Endothelial cell of umbilical vein (primary cell): Measurements from ENCODE around the gene GRIK1. TPM values are rescaled to one million over a fixed set of nuclear protein-coding genes. Genes with fewer than 3 reads are reported as not detected.

Source experiments
- BruUV-seq: library from RNA; stranded (reverse); fragments of 400-500 nt; replicated peaks from 2 replicates; lab custom pipeline; 2021; lab: Mats Ljungman, UMichigan
- CTCF ChIA-PET: fragments of 300-600, 350-600 bp; sonication (Branson Sonifier 250); formaldehyde crosslinking; loops from one replicate; lab custom pipeline; 2021; ENCODE audit warnings: antibody characterized with exemption, inconsistent platforms; lab: Charles Lee
- POLR2A ChIA-PET: fragments of 300-600, 350-600 bp; sonication (Branson Sonifier 250); formaldehyde crosslinking; loops from one replicate; lab custom pipeline; 2021; ENCODE audit warnings: antibody characterized with exemption, inconsistent platforms; lab: Charles Lee
- DNase-seq: peaks from one replicate; pipeline ENCODE4 v3.0.0-alpha.2; 2011; ENCODE audit warnings: low read depth, low spot score
- FAIRE-seq: peaks from 2 replicates; lab custom pipeline; 2011; peaks lifted over from hg19 to GRCh38; lab: Jason Lieb, UNC
- H2AFZ ChIP-seq: 2 replicates; pipeline ENCODE4 v1.6.0; 2012; ENCODE audit warnings: low read depth, low read length, control low read depth, inconsistent platforms
- H3K27ac ChIP-seq: 2 replicates; pipeline ENCODE4 v1.5.1; 2011; ENCODE audit warnings: low read depth, mild to moderate bottlenecking, control low read depth, low read length, moderate library complexity; ENCODE audit not compliant: insufficient read depth
- H3K27me3 ChIP-seq, 2 experiments: 2 replicates each; pipeline versions ENCODE4 v1.6.0 to v1.6.1; 2011; ENCODE audit warnings: low read length in 2 of 2, mixed read lengths in 1 of 2; ENCODE audit not compliant: control insufficient read depth in 2 of 2, insufficient read depth in 2 of 2
- H3K36me3 ChIP-seq, 2 experiments: 2 replicates in 1 of 2; 3 replicates in 1 of 2; pipeline ENCODE4 v1.5.1; 2011; ENCODE audit warnings: low read length in 2 of 2, mild to moderate bottlenecking in 1 of 2, moderate library complexity in 1 of 2; ENCODE audit not compliant: control insufficient read depth in 2 of 2, insufficient read depth in 2 of 2; ENCODE audit errors: extremely low read depth in 1 of 2
- H3K4me1 ChIP-seq: 3 replicates; pipeline ENCODE4 v1.5.1; 2011; ENCODE audit warnings: mild to moderate bottlenecking, low read length; ENCODE audit not compliant: control insufficient read depth, insufficient read depth; ENCODE audit errors: extremely low read depth
- H3K4me2 ChIP-seq: 2 replicates; pipeline ENCODE4 v1.6.1; 2011; ENCODE audit warnings: low read length, control low read depth, mixed read lengths; ENCODE audit not compliant: insufficient read depth
- H3K4me3 ChIP-seq, 3 experiments: fragments of 200-600 bp in 1 of 3; sonication (generic), shearing (Covaris generic) in 1 of 3; replicated peaks in 1 of 3; 2 replicates each; pipeline ENCODE4 v1.5.1; 2011 to 2016; ENCODE audit warnings: control low read depth in 3 of 3, low read length in 3 of 3, mild to moderate bottlenecking in 2 of 3, inconsistent platforms in 1 of 3, low read depth in 1 of 3, moderate library complexity in 1 of 3; ENCODE audit not compliant: insufficient read depth in 1 of 3
- H3K79me2 ChIP-seq: 2 replicates; pipeline ENCODE4 v1.6.0; 2012; ENCODE audit warnings: low read length, inconsistent platforms; ENCODE audit not compliant: control insufficient read depth, insufficient read depth
- H3K9ac ChIP-seq: replicated peaks from 2 replicates; pipeline ENCODE3; 2011; ENCODE audit warnings: low read length, control low read depth; ENCODE audit not compliant: insufficient read depth; ENCODE audit errors: extremely low read depth
- H3K9me1 ChIP-seq: replicated peaks from 3 replicates; pipeline ENCODE4 v1.6.0; 2011; ENCODE audit warnings: mild to moderate bottlenecking, low read length; ENCODE audit not compliant: control insufficient read depth, insufficient read depth; ENCODE audit errors: extremely low read depth
- H3K9me3 ChIP-seq: replicated peaks from 2 replicates; pipeline ENCODE4 v1.5.1; 2012; ENCODE audit warnings: low read length, inconsistent platforms; ENCODE audit not compliant: control insufficient read depth, insufficient read depth
- H4K20me1 ChIP-seq: replicated peaks from 2 replicates; pipeline ENCODE3; 2011; ENCODE audit warnings: mild to moderate bottlenecking, low read length; ENCODE audit not compliant: control insufficient read depth, insufficient read depth; ENCODE audit errors: extremely low read depth
- CTCF ChIP-seq, 2 donors: IDR thresholded peaks; 1 replicate in 1 of 2; 2 replicates in 1 of 2; pipeline ENCODE4 v1.5.1; 2011; ENCODE audit warnings: low read length in 2 of 2, mild to moderate bottlenecking in 2 of 2, moderate library complexity in 2 of 2, control low read depth in 1 of 2, inconsistent platforms in 1 of 2, low read depth in 1 of 2; ENCODE audit not compliant: insufficient read depth in 1 of 2; ENCODE audit errors: extremely low read depth in 1 of 2
- EZH2 ChIP-seq: IDR thresholded peaks from 2 replicates; pipeline ENCODE4 v1.6.1; 2012; ENCODE audit warnings: borderline replicate concordance, low read depth, mild to moderate bottlenecking, moderate library complexity, low read length, inconsistent platforms; ENCODE audit not compliant: severe bottlenecking
- FOS ChIP-seq: IDR thresholded peaks from 2 replicates; pipeline ENCODE4 v1.6.1; 2011; ENCODE audit warnings: mild to moderate bottlenecking, low read length, moderate library complexity, borderline replicate concordance; ENCODE audit not compliant: insufficient read depth
- GATA2 ChIP-seq: IDR thresholded peaks from 2 replicates; pipeline ENCODE4 v1.7.0; 2011; ENCODE audit warnings: low read depth, mild to moderate bottlenecking, moderate library complexity, mixed read lengths, low read length; ENCODE audit not compliant: insufficient read length, insufficient read depth
- JUN ChIP-seq: IDR thresholded peaks from 2 replicates; pipeline ENCODE4 v1.6.1; 2011; ENCODE audit warnings: borderline replicate concordance, low read depth; ENCODE audit not compliant: insufficient read length, insufficient read depth
- MAX ChIP-seq: IDR thresholded peaks from 2 replicates; pipeline ENCODE4 v1.6.1; 2011; ENCODE audit not compliant: insufficient read depth, insufficient read length
- MYC ChIP-seq: IDR thresholded peaks from one replicate; pipeline ENCODE4 v1.6.1; 2011; ENCODE audit warnings: mild to moderate bottlenecking, low read depth, low read length
- POLR2A ChIP-seq: IDR thresholded peaks from 2 replicates; pipeline ENCODE4 v1.6.1; 2012; ENCODE audit warnings: low read depth, mild to moderate bottlenecking, control low read depth, low read length
- POLR2AphosphoS5 ChIP-seq: IDR thresholded peaks from 2 replicates; pipeline ENCODE4 v1.6.1; 2012; ENCODE audit warnings: low read depth, mild to moderate bottlenecking, control low read depth, low read length, moderate library complexity; ENCODE audit not compliant: insufficient read depth
- dilution Hi-C: fragments of 300-500 bp; cut with MboI; formaldehyde crosslinking; loops from one replicate; pipeline ENCODE4 v1.15.0; 2019; ENCODE audit warnings: low sequenced_read_pairs; ENCODE audit not compliant: extremely low pct_ligation_motif_present
- intact Hi-C: fragments of 100-400 bp; cut with micrococcal nuclease; formaldehyde crosslinking; loops from one replicate; pipeline ENCODE4 v1.10.0; 2022
- polyA plus RNA-seq, 4 experiments: library from polyadenylated mRNA; depleted of rRNA in 3 of 4; stranded (reverse) in 3 of 4; unstranded in 1 of 4; fragments of >200 nt; gene quantifications; 2 replicates each; pipeline versions ENCODE4 v1.2.1 to v1.2.3, GENCODE V29; 2011 to 2012; ENCODE audit warnings: missing spikeins in 1 of 4
- total RNA-seq: library from RNA; stranded (reverse); gene quantifications from 2 replicates; pipeline ENCODE4 v1.2.3, GENCODE V29; 2021

The GRIK1 gene
- total and polyA plus RNA-seq, 2 donors (not counting 3 experiments of a cell fraction or from before 2014, with no cell fraction given) = not detected

GRCh38 chr21:29949991-29950390 is 10.2 kb upstream of the GRIK1 start:
- Histone ChIP-seq H2AFZ (no peak overlapping the region), H3K79me2 (no peaks in the 10 kb centered on the region), H3K4me2 (no peak overlapping the region), H3K27ac (no peak overlapping the region), H3K9ac (no peak overlapping the region), H3K4me1 (no peaks in the 10 kb centered on the region), H3K9me3 (no peaks in the 10 kb centered on the region), H3K27me3 (no peaks in the 10 kb centered on the region), H4K20me1 (no peaks in the 10 kb centered on the region), H3K9me1 (no peaks in the 10 kb centered on the region), H3K4me3 (no peak overlapping the region), H3K36me3 (no peaks in the 10 kb centered on the region)
- DNase-seq (no peak), FAIRE-seq (no peak)
- intact Hi-C loops (no loop called here), dilution Hi-C loops (no loop called here)
- CTCF ChIA-PET = no interaction called here
- POLR2A ChIA-PET = no interaction called here
- BruUV-seq = no TSS peak
- TF ChIP-seq EZH2 = no peak
- TF ChIP-seq CTCF (IDR thresholded peaks at IDR 0.05; ENCODE audit: extremely low read depth in 1 of 2, insufficient read depth in 1 of 2, low read depth in 1 of 2, low read length in 2 of 2) = no peak
- no peak for TF ChIP-seq MAX
- TF ChIP-seq GATA2 = no peak
- TF ChIP-seq FOS = no peak

GRCh38 chr21:29947119-29947518 is 7.3 kb upstream of the GRIK1 start:
- H3K79me2 ChIP-seq = no peaks in the 10 kb centered on the region
- TF ChIP-seq POLR2A = no peak
- no peak for TF ChIP-seq MAX
- no peak for TF ChIP-seq MYC
- no peak for TF ChIP-seq POLR2AphosphoS5
- TF ChIP-seq CTCF (IDR thresholded peaks at IDR 0.05; ENCODE audit: extremely low read depth in 1 of 2, insufficient read depth in 1 of 2, low read depth in 1 of 2, low read length in 2 of 2) = no peak
- no peak for TF ChIP-seq EZH2
- no peak for TF ChIP-seq FOS
- no peak for TF ChIP-seq JUN
- TF ChIP-seq GATA2 = no peak
- FAIRE-seq (no peak), DNase-seq (no peak)
- BruUV-seq = no TSS peak
- H3K27me3 ChIP-seq = no peaks in the 10 kb centered on the region
- H3K9ac ChIP-seq = no peak overlapping the region
- POLR2A ChIA-PET = no interaction called here
- no peaks in the 10 kb centered on the region for H3K9me1 ChIP-seq
- H2AFZ ChIP-seq = no peak overlapping the region
- intact Hi-C loops (no loop called here), dilution Hi-C loops (no loop called here)
- H4K20me1 ChIP-seq = no peaks in the 10 kb centered on the region
- H3K4me2 ChIP-seq = no peak overlapping the region
- CTCF ChIA-PET = no interaction called here
- no peak overlapping the region for H3K4me3 ChIP-seq
- H3K4me1 ChIP-seq = no peaks in the 10 kb centered on the region
- no peaks in the 10 kb centered on the region for H3K9me3 ChIP-seq
- no peaks in the 10 kb centered on the region for H3K36me3 ChIP-seq
- no peak overlapping the region for H3K27ac ChIP-seq
